Smooth muscle cell (in vitro differentiated cells): ENCODE measurements around the gene NASP. TPM values are rescaled to one million over a fixed set of nuclear protein-coding genes. Genes with fewer than 3 reads are reported as not detected.
A peak's percentile ranks its signal among the peaks of the same experiment; 100 is the strongest.

Source experiments
- DNase-seq: peaks from one replicate; lab custom pipeline; 2025; ENCODE audit not compliant: unreplicated experiment; lab: John Stamatoyannopoulos, UW
- H2AFZ ChIP-seq: fragments of 200-600 bp; sonication (generic); 2 replicates; pipeline ENCODE4 v1.6.0; 2016; ENCODE audit warnings: antibody characterized with exemption, low read depth, mild to moderate bottlenecking
- H3F3A ChIP-seq: fragments of 200-600 bp; sonication (generic); 2 replicates; pipeline ENCODE4 v1.6.0; 2017; ENCODE audit warnings: antibody characterized with exemption, low read depth
- H3K27ac ChIP-seq: fragments of 200-600 bp; sonication (generic); 2 replicates; pipeline ENCODE4 v1.5.1; 2016; ENCODE audit warnings: low read depth, mild to moderate bottlenecking
- H3K27me3 ChIP-seq: fragments of 200-600 bp; sonication (generic); 2 replicates; pipeline ENCODE4 v1.6.1; 2016; ENCODE audit warnings: low read depth, mild to moderate bottlenecking
- H3K36me3 ChIP-seq: fragments of 200-600 bp; sonication (generic); 2 replicates; pipeline ENCODE4 v1.5.1; 2016; ENCODE audit warnings: low read depth
- H3K4me1 ChIP-seq: fragments of 200-600 bp; sonication (generic); 2 replicates; pipeline ENCODE4 v1.5.1; 2016; ENCODE audit warnings: low read depth
- H3K4me2 ChIP-seq: fragments of 200-600 bp; sonication (generic); 2 replicates; pipeline ENCODE4 v1.6.0; 2016; ENCODE audit warnings: mild to moderate bottlenecking
- H3K4me3 ChIP-seq: fragments of 200-600 bp; sonication (generic); 2 replicates; pipeline ENCODE4 v1.5.1; 2016; ENCODE audit warnings: mild to moderate bottlenecking
- H3K79me2 ChIP-seq: fragments of 200-600 bp; sonication (generic); 2 replicates; pipeline ENCODE4 v1.6.0; 2016; ENCODE audit warnings: low read depth, mild to moderate bottlenecking
- H3K9ac ChIP-seq: fragments of 200-600 bp; sonication (generic); 2 replicates; pipeline ENCODE4 v1.6.0; 2016; ENCODE audit warnings: low read depth
- H3K9me3 ChIP-seq: fragments of 200-600 bp; sonication (generic); replicated peaks from 2 replicates; pipeline ENCODE4 v1.5.1; 2016; ENCODE audit warnings: low read depth
- H4K20me1 ChIP-seq: fragments of 200-600 bp; sonication (generic); 2 replicates; pipeline ENCODE4 v1.6.0; 2016; ENCODE audit warnings: low read depth
- WGBS: methylation state at CpG from one replicate; pipeline ENCODE4 v1.1.7; 2016; ENCODE audit warnings: low lambda C conversion rate; 5-methylcytosine and 5-hydroxymethylcytosine counted together
- polyA plus RNA-seq: library from polyadenylated mRNA; unstranded; fragments of >200 nt; fragmentation: Nextera tagmentation; extraction: Ambion mirVana; gene quantifications from 2 replicates; pipeline ENCODE4 v1.2.1, GENCODE V29; 2016
- total RNA-seq: library from RNA; depleted of rRNA; stranded (reverse); fragments of >200 nt; gene quantifications from 2 replicates; pipeline ENCODE4 v1.2.3, GENCODE V29; 2014
- TF ChIP-seq, protein P1 (sequence below): fragments of 200-600 bp; sonication (generic); IDR thresholded peaks from 2 replicates; pipeline ENCODE4 v1.5.1; 2017; ENCODE audit warnings: borderline replicate concordance, mild to moderate bottlenecking, antibody characterized with exemption; ENCODE audit not compliant: insufficient read depth, poor library complexity, severe bottlenecking

NASP gene
- total and polyA plus RNA-seq, 2 experiments from 2014 or later = 44.9 to 83.0 TPM

DNA sequence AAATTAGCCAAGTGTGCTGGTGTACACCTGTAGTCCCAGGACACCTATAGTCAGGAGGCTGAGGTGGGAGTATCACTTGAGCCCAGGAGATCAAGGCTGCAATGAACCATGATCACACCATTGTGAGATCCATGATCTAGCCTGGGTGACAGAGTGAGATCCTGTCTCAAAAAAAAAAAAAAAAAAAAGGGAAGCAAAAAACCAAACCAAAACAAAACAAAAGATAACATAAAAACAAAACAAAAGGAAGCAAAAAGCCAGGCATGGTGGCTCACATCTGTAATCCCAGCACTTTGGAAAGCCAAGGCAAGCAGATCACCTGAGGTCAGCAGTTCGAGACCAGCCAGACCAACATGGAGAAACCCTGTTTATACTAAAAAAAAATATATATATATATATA, 42.6 kb upstream of the NASP start:
- Histone ChIP-seq H4K20me1 (no peaks in the 10 kb centered on the region), H3K36me3 (no peaks in the 10 kb centered on the region), H3K4me3 (no peak overlapping the region), H3K4me1 (no peaks in the 10 kb centered on the region), H2AFZ (no peak overlapping the region), H3K4me2 (no peak overlapping the region), H3K9me3 (no peaks in the 10 kb centered on the region), H3K79me2 (no peaks in the 10 kb centered on the region), H3K27ac (no peak overlapping the region), H3K27me3 (no peaks in the 10 kb centered on the region), H3F3A (no peaks in the 10 kb centered on the region), H3K9ac (no peak overlapping the region)
- no peak for DNase-seq
- 96% methylated on average over 1 of the region's 1 CpG for whole genome bisulfite sequencing
- TF ChIP-seq, protein P1, sequence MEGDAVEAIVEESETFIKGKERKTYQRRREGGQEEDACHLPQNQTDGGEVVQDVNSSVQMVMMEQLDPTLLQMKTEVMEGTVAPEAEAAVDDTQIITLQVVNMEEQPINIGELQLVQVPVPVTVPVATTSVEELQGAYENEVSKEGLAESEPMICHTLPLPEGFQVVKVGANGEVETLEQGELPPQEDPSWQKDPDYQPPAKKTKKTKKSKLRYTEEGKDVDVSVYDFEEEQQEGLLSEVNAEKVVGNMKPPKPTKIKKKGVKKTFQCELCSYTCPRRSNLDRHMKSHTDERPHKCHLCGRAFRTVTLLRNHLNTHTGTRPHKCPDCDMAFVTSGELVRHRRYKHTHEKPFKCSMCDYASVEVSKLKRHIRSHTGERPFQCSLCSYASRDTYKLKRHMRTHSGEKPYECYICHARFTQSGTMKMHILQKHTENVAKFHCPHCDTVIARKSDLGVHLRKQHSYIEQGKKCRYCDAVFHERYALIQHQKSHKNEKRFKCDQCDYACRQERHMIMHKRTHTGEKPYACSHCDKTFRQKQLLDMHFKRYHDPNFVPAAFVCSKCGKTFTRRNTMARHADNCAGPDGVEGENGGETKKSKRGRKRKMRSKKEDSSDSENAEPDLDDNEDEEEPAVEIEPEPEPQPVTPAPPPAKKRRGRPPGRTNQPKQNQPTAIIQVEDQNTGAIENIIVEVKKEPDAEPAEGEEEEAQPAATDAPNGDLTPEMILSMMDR = no peak

DNA sequence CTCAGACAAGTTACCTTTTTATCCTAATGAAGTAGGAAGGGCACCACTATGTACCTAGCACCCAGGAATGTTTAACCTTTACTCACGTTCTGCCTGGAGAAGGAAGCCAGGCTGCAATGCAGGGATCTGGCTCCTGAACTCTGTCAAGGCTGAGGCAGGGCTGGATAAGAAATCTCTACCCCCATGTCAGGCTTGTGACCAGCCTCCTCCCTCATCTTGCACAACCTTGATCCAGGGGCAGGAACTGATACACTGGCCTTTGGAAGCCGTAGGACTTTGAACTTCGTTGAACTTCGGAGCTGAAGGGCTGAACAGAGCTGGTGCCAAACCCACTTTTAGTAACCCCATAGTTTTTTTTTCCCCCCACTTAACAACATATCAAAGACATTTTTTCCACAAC, 41.2 kb upstream of the NASP start:
- no peaks in the 10 kb centered on the region for H3K4me1 ChIP-seq
- no peaks in the 10 kb centered on the region for H3K36me3 ChIP-seq
- no peaks in the 10 kb centered on the region for H4K20me1 ChIP-seq
- no peak overlapping the region for H2AFZ ChIP-seq
- H3K79me2 ChIP-seq = no peaks in the 10 kb centered on the region
- no peak overlapping the region for H3K4me3 ChIP-seq
- no peak overlapping the region for H3K27ac ChIP-seq
- 86% methylated on average over 4 of the region's 4 CpGs for WGBS
- H3K4me2 ChIP-seq = no peak overlapping the region
- no peak for DNase-seq
- H3F3A ChIP-seq = no peaks in the 10 kb centered on the region
- TF ChIP-seq, protein P1 = no peak
- no peaks in the 10 kb centered on the region for H3K9me3 ChIP-seq
- no peaks in the 10 kb centered on the region for H3K27me3 ChIP-seq
- H3K9ac ChIP-seq = no peak overlapping the region

DNA sequence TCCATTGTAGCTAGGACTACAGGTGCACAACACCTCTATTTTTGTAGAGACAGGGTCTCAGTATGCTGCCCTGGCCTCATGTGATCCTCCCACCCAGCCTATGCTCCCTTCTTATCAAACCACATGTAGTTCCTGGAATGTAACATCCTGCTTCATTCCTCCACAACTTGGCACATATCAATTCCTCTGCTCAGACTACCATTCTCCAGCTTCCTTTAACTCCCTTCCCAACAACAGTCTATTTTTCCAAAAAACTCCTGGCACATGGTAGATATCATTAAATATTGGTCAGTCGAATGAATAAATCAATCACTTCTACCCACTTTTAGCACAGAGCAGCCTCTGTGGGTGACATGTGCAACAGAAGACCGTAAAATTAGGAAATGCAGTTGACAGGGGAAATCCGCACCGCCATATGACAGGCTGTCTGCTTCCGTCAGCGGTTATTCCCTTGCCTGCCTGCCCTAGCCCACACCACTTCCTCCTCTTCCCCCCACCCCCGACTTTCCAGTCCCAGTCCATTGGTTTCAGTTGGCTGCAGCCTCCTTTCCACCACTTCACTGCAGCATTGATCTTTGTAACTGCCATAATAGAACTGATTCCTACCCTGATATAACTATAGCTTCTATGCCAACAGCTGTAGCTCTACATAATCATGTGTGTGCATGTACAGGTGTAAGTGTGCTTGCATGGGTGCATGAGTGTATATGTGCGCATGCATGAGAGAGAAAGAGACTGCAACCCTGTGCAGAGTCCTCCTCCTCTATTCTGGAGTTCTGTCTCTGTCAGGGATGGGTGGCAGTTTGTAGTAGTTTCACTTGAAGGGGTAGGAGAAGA, 40.0 kb upstream of the NASP start:
- H3K9ac ChIP-seq = no peak overlapping the region
- TF ChIP-seq, protein P1 = no peak
- H3K79me2 ChIP-seq = no peaks in the 10 kb centered on the region
- H4K20me1 ChIP-seq = no peaks in the 10 kb centered on the region
- peak overlapping the region; percentile 68 for H3K4me2 ChIP-seq
- 45% methylated on average over 8 of the region's 8 CpGs for WGBS
- H3K36me3 ChIP-seq = no peaks in the 10 kb centered on the region
- no peak for DNase-seq
- H2AFZ ChIP-seq = peak overlapping the region; percentile 50
- no peaks in the 10 kb centered on the region for H3K9me3 ChIP-seq
- H3K27ac ChIP-seq = no peak overlapping the region
- no peaks in the 10 kb centered on the region for H3K4me1 ChIP-seq
- no peaks in the 10 kb centered on the region for H3F3A ChIP-seq
- no peak overlapping the region for H3K4me3 ChIP-seq
- H3K27me3 ChIP-seq = no peaks in the 10 kb centered on the region

DNA sequence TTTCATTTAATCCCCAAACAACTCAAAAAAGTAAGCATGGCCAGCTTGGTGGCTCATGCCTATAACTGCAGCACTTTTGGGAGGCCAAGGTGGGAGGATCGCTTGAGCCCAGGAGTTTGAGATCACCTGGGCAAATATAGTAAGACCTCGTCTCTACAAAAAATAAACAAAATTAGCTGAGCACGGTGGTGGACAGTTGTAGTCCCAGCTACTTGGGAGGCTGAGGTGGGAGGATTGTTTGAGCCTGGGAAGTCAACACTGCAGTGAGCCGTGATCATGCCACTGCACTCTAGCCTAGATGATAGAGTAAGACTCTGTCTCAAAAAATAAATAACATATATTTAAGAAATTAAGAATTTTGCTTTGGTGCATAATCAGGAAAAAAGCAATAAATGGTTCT, 39.3 kb upstream of the NASP start:
- DNase-seq = no peak
- no peak overlapping the region for H3K27ac ChIP-seq

More for the DNA sequence above, 39.3 kb upstream of the NASP start:
- Histone ChIP-seq H3K4me1 (no peaks in the 10 kb centered on the region), H3K4me2 (no peak overlapping the region), H3F3A (no peaks in the 10 kb centered on the region), H3K4me3 (no peak overlapping the region), H3K27me3 (no peaks in the 10 kb centered on the region), H3K79me2 (no peaks in the 10 kb centered on the region), H2AFZ (no peak overlapping the region), H3K9me3 (no peaks in the 10 kb centered on the region), H3K36me3 (no peaks in the 10 kb centered on the region), H3K9ac (no peak overlapping the region), H4K20me1 (no peaks in the 10 kb centered on the region)
- TF ChIP-seq, protein P1 = no peak
- 91% methylated on average over 4 of the region's 4 CpGs for WGBS
